K562 (cell line): ENCODE results near the gene PGM2.

Source experiments
- ATF6 ChIP-seq: sonication (generic); formaldehyde crosslinking; IDR thresholded peaks from 2 replicates; pipeline ENCODE4 v1.4.0; 2020; ENCODE audit warnings: mild to moderate bottlenecking, missing genetic modification reagents
- BRF1 ChIP-seq: IDR thresholded peaks from 3 replicates; pipeline ENCODE4 v1.6.1; 2011; ENCODE audit warnings: borderline replicate concordance, mild to moderate bottlenecking; ENCODE audit not compliant: insufficient read length; ENCODE audit errors: extremely low read depth
- FIP1L1 ChIP-seq: fragments of 200-400 bp; formaldehyde crosslinking; IDR thresholded peaks from 2 replicates; pipeline ENCODE4 v1.6.1; 2018; ENCODE audit warnings: mild to moderate bottlenecking, low read depth, low read length; ENCODE audit not compliant: poor library complexity, severe bottlenecking
- GTF2F1 ChIP-seq: IDR thresholded peaks from 2 replicates; pipeline ENCODE4 v1.6.1; 2011; ENCODE audit warnings: low read depth, low read length, improper control_type of control experiment
- MNT ChIP-seq, 2 experiments: fragments of 450-650 bp; conservative IDR thresholded peaks; 2 replicates each; pipeline ENCODE4 v1.6.1; 2017; ENCODE audit warnings: mild to moderate bottlenecking in 2 of 2, moderate library complexity in 2 of 2
- POLR2A ChIP-seq: fragments of 450-650 bp; conservative IDR thresholded peaks from 2 replicates; pipeline ENCODE4 v1.6.1; 2016
- POLR2AphosphoS5 ChIP-seq: IDR thresholded peaks from 2 replicates; pipeline ENCODE4 v1.6.1; 2011; ENCODE audit warnings: mild to moderate bottlenecking, low read depth, low read length, moderate library complexity; ENCODE audit not compliant: control insufficient read depth, insufficient read depth
- RNF219 ChIP-seq: fragments of 250-450 bp; sonication (Bioruptor Pico); IDR thresholded peaks from 2 replicates; pipeline ENCODE4 v1.5.0; 2022; ENCODE audit warnings: mild to moderate bottlenecking
- USF2 ChIP-seq: sonication (generic); formaldehyde crosslinking; IDR thresholded peaks from 2 replicates; pipeline ENCODE4 v1.5.0; 2020; ENCODE audit warnings: missing genetic modification reagents
- ZBTB33 ChIP-seq: sonication (generic); formaldehyde crosslinking; IDR thresholded peaks from 2 replicates; pipeline ENCODE4 v1.8.1; 2023; ENCODE audit warnings: mild to moderate bottlenecking, missing genetic modification reagents
- ZNF780A ChIP-seq: fragments of 250-450 bp; sonication (Bioruptor Pico); IDR thresholded peaks from 2 replicates; pipeline ENCODE4 v1.5.0; 2021; ENCODE audit warnings: mild to moderate bottlenecking

- TF ChIP-seq BRF1 (no peak), FIP1L1 (no peak), RNF219 (CRISPR knock-in tag) (no peak), USF2 (CRISPR knock-in tag) (no peak), ZNF780A (CRISPR knock-in tag) (no peak), ATF6 (CRISPR knock-in tag) (no peak), POLR2AphosphoS5 (no peak), ZBTB33 (CRISPR knock-in tag) (no peak), POLR2A (no peak), GTF2F1 (no peak), MNT (conservative IDR thresholded peaks at IDR 0.05) (no peak)
These were observed 10.5 kb upstream of the PGM2 start for GRCh38 chr4:37816006-37816405.
